Body of pancreas (tissue), 4 donors: ENCODE data around the gene SLC17A5. TPM values are rescaled to one million over a fixed set of nuclear protein-coding genes. Genes with fewer than 3 reads are reported as not detected.
"Not testable (repeated sequence)": the region's sequence is repeated elsewhere in the genome, so short reads cannot be mapped to it uniquely, and the experiment has no call there.

Source experiments
- ATAC-seq: fragments of 150-250 bp; one replicate; pipeline ENCODE4 v1.9.1; 2016
- DNase-seq, 4 donors: peaks; one replicate each; pipeline ENCODE4 v3.0.0-alpha.2; 2019
- H3K27ac ChIP-seq, 4 donors: fragments of 200-600 bp; sonication (generic); 1 replicate in 3 of 4; 2 replicates in 1 of 4; pipeline versions ENCODE4 v1.5.1 to v1.6.1; 2016 to 2019; ENCODE audit warnings: mild to moderate bottlenecking in 1 of 4, mixed read lengths in 1 of 4, moderate library complexity in 1 of 4
- H3K27me3 ChIP-seq, 2 donors: fragments of 200-600 bp; sonication (generic); one replicate each; pipeline ENCODE4 v1.6.0; 2016; ENCODE audit warnings: mild to moderate bottlenecking in 1 of 2
- H3K36me3 ChIP-seq, 2 donors: fragments of 200-600 bp; sonication (generic); replicated peaks in 1 of 2; 2 replicates each; pipeline ENCODE4 v1.5.1; 2016; ENCODE audit warnings: low read depth in 2 of 2; ENCODE audit not compliant: insufficient read depth in 1 of 2
- H3K4me1 ChIP-seq: fragments of 200-600 bp; sonication (generic); one replicate; pipeline ENCODE4 v1.6.0; 2016
- H3K4me3 ChIP-seq, 2 donors: fragments of 200-600 bp; sonication (generic); 1 replicate in 1 of 2; 2 replicates in 1 of 2; pipeline ENCODE4 v1.5.1; 2016 to 2019
- H3K9me3 ChIP-seq, 3 donors: fragments of 200-600 bp; sonication (generic); 1 replicate in 2 of 3; 2 replicates in 1 of 3; pipeline ENCODE4 v1.5.1; 2016
- CTCF ChIP-seq, 7 experiments: fragments of 450-650 bp in 4 of 7; fragments of 200-600 bp in 3 of 7; sonication (generic) in 3 of 7; IDR thresholded peaks; one replicate each; pipeline ENCODE4 v1.5.1; 2016 to 2019; ENCODE audit warnings: antibody characterized with exemption in 7 of 7
- POLR2A ChIP-seq, 3 donors: fragments of 450-650 bp; IDR thresholded peaks; one replicate each; pipeline ENCODE4 v1.6.1; 2016; ENCODE audit warnings: antibody characterized with exemption in 3 of 3, mild to moderate bottlenecking in 2 of 3
- WGBS, 2 donors: methylation state at CpG; one replicate each; pipeline ENCODE4 v1.1.5; 2017; 5-methylcytosine and 5-hydroxymethylcytosine counted together
- intact Hi-C: fragments of 100-400 bp; cut with DNase I; formaldehyde crosslinking; loops from one replicate; pipeline ENCODE4 v1.15.1; 2023
- total RNA-seq, 2 donors: library from RNA; depleted of rRNA; stranded (reverse); fragments of >200 nt; gene quantifications; one replicate each; pipeline ENCODE4 v1.1.0, GENCODE V29; 2016

The SLC17A5 gene
- total RNA-seq, 2 donors from 2014 or later: 4.9 to 11.2 TPM

GRCh38 chr6:73690056-73690455 lies 36.3 kb upstream of the SLC17A5 start:
- TF ChIP-seq POLR2A (IDR thresholded peaks at IDR 0.05): no peak
- DNase-seq (no peak), ATAC-seq (no peak)
- no peaks in the 10 kb centered on the region for H3K4me1 ChIP-seq
- 64 to 78% methylated on average over 5 of the region's 5 CpGs for WGBS, 2 donors
- no peaks in the 10 kb centered on the region for H3K27me3 ChIP-seq
- H3K27ac ChIP-seq: no peak overlapping the region
- H3K4me3 ChIP-seq: no peak overlapping the region
- no peaks in the 10 kb centered on the region for H3K36me3 ChIP-seq
- intact Hi-C loops: no loop called here
- H3K9me3 ChIP-seq: no peaks in the 10 kb centered on the region

- Histone ChIP-seq H3K4me3 (no peak overlapping the region), H3K9me3 (peaks cover 0 to 4% (median 0%) of the 10 kb centered on the region in 3 donors), H3K27ac (no peak overlapping the region), H3K4me1 (no peaks in the 10 kb centered on the region), H3K27me3 (no peaks in the 10 kb centered on the region), H3K36me3 (no peaks in the 10 kb centered on the region)
- no peak for DNase-seq
- no peak for TF ChIP-seq POLR2A (IDR thresholded peaks at IDR 0.05)
- TF ChIP-seq CTCF (IDR thresholded peaks at IDR 0.05): no peak
- intact Hi-C loops: no loop called here
- no peak for ATAC-seq
- WGBS, 2 donors: 27 to 36% methylated on average over 1 of the region's 1 CpG
Observed at GRCh38 chr6:73688351-73688750, 34.6 kb upstream of the SLC17A5 start.

- H3K4me3 ChIP-seq, H3K36me3 ChIP-seq, H3K27ac ChIP-seq, ATAC-seq, intact Hi-C loops, H3K27me3 ChIP-seq, H3K4me1 ChIP-seq, H3K9me3 ChIP-seq, DNase-seq: not testable (repeated sequence)
- 49 to 59% methylated on average over 2 of the region's 2 CpGs for WGBS, 2 donors
Observed at GRCh38 chr6:73683574-73683973, 29.8 kb upstream of the SLC17A5 start.

GRCh38 chr6:73680289-73680918 lies 26.6 kb upstream of the SLC17A5 start:
- Histone ChIP-seq H3K9me3 (peaks cover 0 to 4% (median 0%) of the 10 kb centered on the region in 3 donors), H3K27ac (no peak overlapping the region), H3K4me3 (no peak overlapping the region), H3K27me3 (no peaks in the 10 kb centered on the region), H3K4me1 (no peaks in the 10 kb centered on the region), H3K36me3 (no peaks in the 10 kb centered on the region)
- intact Hi-C loops: no loop called here
- 52 to 56% methylated on average over 5 of the region's 5 CpGs for WGBS, 2 donors
- ATAC-seq (no peak), DNase-seq (no peak)
- TF ChIP-seq POLR2A (IDR thresholded peaks at IDR 0.05) (no peak), CTCF (IDR thresholded peaks at IDR 0.05) (no peak)

- H3K4me3 ChIP-seq, H3K9me3 ChIP-seq, H3K4me1 ChIP-seq, H3K27me3 ChIP-seq, DNase-seq, ATAC-seq, H3K27ac ChIP-seq, H3K36me3 ChIP-seq, intact Hi-C loops: not testable (repeated sequence)
- 60 to 65% methylated on average over 5 of the region's 5 CpGs for WGBS, 2 donors
Observed at GRCh38 chr6:73679846-73680245, 26.1 kb upstream of the SLC17A5 start.

GRCh38 chr6:73679009-73679408 lies 25.2 kb upstream of the SLC17A5 start:
- Histone ChIP-seq H3K27me3 (no peaks in the 10 kb centered on the region), H3K4me1 (no peaks in the 10 kb centered on the region), H3K9me3 (peaks cover 0 to 4% (median 0%) of the 10 kb centered on the region in 3 donors), H3K27ac (no peak overlapping the region), H3K4me3 (no peak overlapping the region), H3K36me3 (no peaks in the 10 kb centered on the region)
- no peak for ATAC-seq
- TF ChIP-seq POLR2A (IDR thresholded peaks at IDR 0.05) (no peak), CTCF (IDR thresholded peaks at IDR 0.05) (no peak)
- DNase-seq: no peak
- 56 to 66% methylated on average over 3 of the region's 3 CpGs for WGBS, 2 donors
- intact Hi-C loops: no loop called here
